GM12873 (cell line): ENCODE data around the gene NR6A1.

Experiments used
- TF ChIP-seq, protein P1 (sequence below): IDR thresholded peaks from 2 replicates; pipeline ENCODE4 v1.5.1; 2012; ENCODE audit warnings: low read depth, mild to moderate bottlenecking, moderate library complexity, low read length, control low read depth; ENCODE audit not compliant: insufficient read depth; ENCODE audit errors: missing control alignments

Gene NR6A1

GRCh38 chr9:124514874-124515273, 256.2 kb downstream of the NR6A1 start:
- TF ChIP-seq, protein P1, sequence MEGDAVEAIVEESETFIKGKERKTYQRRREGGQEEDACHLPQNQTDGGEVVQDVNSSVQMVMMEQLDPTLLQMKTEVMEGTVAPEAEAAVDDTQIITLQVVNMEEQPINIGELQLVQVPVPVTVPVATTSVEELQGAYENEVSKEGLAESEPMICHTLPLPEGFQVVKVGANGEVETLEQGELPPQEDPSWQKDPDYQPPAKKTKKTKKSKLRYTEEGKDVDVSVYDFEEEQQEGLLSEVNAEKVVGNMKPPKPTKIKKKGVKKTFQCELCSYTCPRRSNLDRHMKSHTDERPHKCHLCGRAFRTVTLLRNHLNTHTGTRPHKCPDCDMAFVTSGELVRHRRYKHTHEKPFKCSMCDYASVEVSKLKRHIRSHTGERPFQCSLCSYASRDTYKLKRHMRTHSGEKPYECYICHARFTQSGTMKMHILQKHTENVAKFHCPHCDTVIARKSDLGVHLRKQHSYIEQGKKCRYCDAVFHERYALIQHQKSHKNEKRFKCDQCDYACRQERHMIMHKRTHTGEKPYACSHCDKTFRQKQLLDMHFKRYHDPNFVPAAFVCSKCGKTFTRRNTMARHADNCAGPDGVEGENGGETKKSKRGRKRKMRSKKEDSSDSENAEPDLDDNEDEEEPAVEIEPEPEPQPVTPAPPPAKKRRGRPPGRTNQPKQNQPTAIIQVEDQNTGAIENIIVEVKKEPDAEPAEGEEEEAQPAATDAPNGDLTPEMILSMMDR = no peak

GRCh38 chr9:124514125-124514524, 257.0 kb downstream of the NR6A1 start:
- TF ChIP-seq, protein P1 = no peak

- TF ChIP-seq, protein P1 = no peak
Measured at GRCh38 chr9:124513376-124513994, 257.6 kb downstream of the NR6A1 start.

DNA sequence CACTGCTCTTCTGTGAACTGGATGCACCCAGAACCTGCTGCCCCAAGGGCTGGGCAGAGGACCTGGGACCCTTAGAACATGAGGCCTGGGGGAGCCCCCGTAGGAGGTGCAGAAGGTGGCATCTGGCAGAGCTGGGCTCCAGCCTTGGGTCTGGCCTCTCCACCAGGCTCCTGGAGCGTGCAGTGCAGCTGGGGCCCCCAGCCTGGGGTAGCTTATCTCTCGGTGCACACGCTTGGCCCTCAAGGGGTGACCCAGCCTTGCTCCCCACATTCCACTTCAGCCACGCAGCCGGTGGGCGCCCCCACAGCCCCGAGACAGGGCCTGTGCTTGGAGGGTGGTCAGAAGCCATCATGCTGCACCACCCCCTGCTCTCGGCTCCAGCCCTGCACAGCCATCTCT, 258.3 kb downstream of the NR6A1 start:
- TF ChIP-seq, protein P1 = no peak

GRCh38 chr9:124511891-124512805, 259.0 kb downstream of the NR6A1 start:
- TF ChIP-seq, protein P1 = no peak

GRCh38 chr9:124511426-124511840, 259.7 kb downstream of the NR6A1 start:
- TF ChIP-seq, protein P1 = no peak

- TF ChIP-seq, protein P1 = no peak
Measured at GRCh38 chr9:124510650-124511425, 260.3 kb downstream of the NR6A1 start.
